DND-41 (cell line): Measurements from ENCODE around the gene TRIM29.
A peak's percentile ranks its signal among the peaks of the same experiment; 100 is the strongest.

Experiments
- ATAC-seq: fragments of 200-7000 bp; cut with Tn5 transposase; 3 replicates; pipeline ENCODE4 v1.9.1; 2021; ENCODE audit warnings: low read depth; ENCODE audit not compliant: insufficient read depth
- DNase-seq: peaks from one replicate; pipeline ENCODE4 v3.0.0-alpha.2; 2020
- H2AFZ ChIP-seq: 2 replicates; pipeline ENCODE4 v1.6.0; 2012; ENCODE audit warnings: low read depth, low read length
- H3K27ac ChIP-seq: 2 replicates; pipeline ENCODE4 v1.5.1; 2012; ENCODE audit warnings: low read length, inconsistent platforms
- H3K27me3 ChIP-seq: fragments of 200-600 bp; sonication (generic); 2 replicates; pipeline ENCODE4 v1.6.0; 2012; ENCODE audit warnings: low read length, mild to moderate bottlenecking, inconsistent platforms; ENCODE audit not compliant: insufficient read depth, poor library complexity
- H3K36me3 ChIP-seq: 2 replicates; pipeline ENCODE4 v1.5.1; 2012; ENCODE audit warnings: low read length, inconsistent platforms; ENCODE audit not compliant: insufficient read depth
- H3K4me1 ChIP-seq: 2 replicates; pipeline ENCODE4 v1.5.1; 2012; ENCODE audit warnings: mild to moderate bottlenecking, low read length; ENCODE audit not compliant: insufficient read depth
- H3K4me2 ChIP-seq: 2 replicates; pipeline ENCODE4 v1.6.0; 2012; ENCODE audit warnings: mild to moderate bottlenecking, moderate library complexity, low read length, inconsistent platforms; ENCODE audit not compliant: insufficient read depth
- H3K4me3 ChIP-seq, 2 experiments: fragments of 200-600 bp in 1 of 2; shearing (Covaris generic) in 1 of 2; 2 replicates each; pipeline ENCODE4 v1.5.1; 2012 to 2016; ENCODE audit warnings: inconsistent platforms in 2 of 2, low read length in 2 of 2, mild to moderate bottlenecking in 2 of 2, low read depth in 1 of 2, moderate library complexity in 1 of 2
- H3K79me2 ChIP-seq: 2 replicates; pipeline ENCODE4 v1.6.0; 2012; ENCODE audit warnings: low read length, inconsistent platforms; ENCODE audit not compliant: insufficient read depth
- H3K9ac ChIP-seq: 2 replicates; pipeline ENCODE4 v1.6.0; 2012; ENCODE audit warnings: low read depth, mild to moderate bottlenecking, inconsistent platforms, low read length, moderate library complexity
- H3K9me3 ChIP-seq: 2 replicates; pipeline ENCODE4 v1.5.1; 2012; ENCODE audit warnings: low read length, moderate library complexity, mild to moderate bottlenecking, inconsistent platforms; ENCODE audit not compliant: insufficient read depth, severe bottlenecking
- H4K20me1 ChIP-seq: 2 replicates; pipeline ENCODE4 v1.6.0; 2012; ENCODE audit warnings: low read length; ENCODE audit not compliant: insufficient read depth
- CTCF ChIP-seq: IDR thresholded peaks from 2 replicates; pipeline ENCODE4 v1.5.1; 2012; ENCODE audit warnings: borderline replicate concordance, low read length, moderate library complexity, mild to moderate bottlenecking; ENCODE audit not compliant: poor library complexity, severe bottlenecking; ENCODE audit errors: extremely low read depth
- EZH2 ChIP-seq: IDR thresholded peaks from 3 replicates; pipeline ENCODE4 v1.6.1; 2012; ENCODE audit warnings: borderline replicate concordance, low read depth, mild to moderate bottlenecking, moderate library complexity, low read length, inconsistent platforms; ENCODE audit not compliant: severe bottlenecking

The TRIM29 gene

GRCh38 chr11:120116966-120117365 is 20.9 kb downstream of the TRIM29 start:
- Histone ChIP-seq H3K9me3 (no peaks in the 10 kb centered on the region), H3K79me2 (no peaks in the 10 kb centered on the region), H4K20me1 (peaks cover 10% of the 10 kb centered on the region; the same call in 1 of the 2 replicates), H3K9ac (no peak overlapping the region), H3K4me3 (no peak overlapping the region), H3K4me1 (no peaks in the 10 kb centered on the region), H3K27ac (no peak overlapping the region), H3K4me2 (no peak overlapping the region), H3K36me3 (no peaks in the 10 kb centered on the region), H3K27me3 (peaks cover 11% of the 10 kb centered on the region), H2AFZ (no peak overlapping the region)
- no peak for DNase-seq
- ATAC-seq: no peak
- no peak for TF ChIP-seq CTCF
- TF ChIP-seq EZH2: no peak

GRCh38 chr11:120115272-120116000 is 22.5 kb downstream of the TRIM29 start:
- Histone ChIP-seq H3K4me1 (no peaks in the 10 kb centered on the region), H3K36me3 (no peaks in the 10 kb centered on the region), H3K27ac (no peak overlapping the region), H2AFZ (no peak overlapping the region), H3K4me2 (no peak overlapping the region), H3K4me3 (no peak overlapping the region), H3K27me3 (peaks cover 19% of the 10 kb centered on the region), H4K20me1 (peaks cover 14% of the 10 kb centered on the region; the same call in 1 of the 2 replicates), H3K9ac (no peak overlapping the region), H3K9me3 (no peaks in the 10 kb centered on the region), H3K79me2 (no peaks in the 10 kb centered on the region)
- no peak for ATAC-seq
- no peak for TF ChIP-seq CTCF
- no peak for TF ChIP-seq EZH2
- no peak for DNase-seq

GRCh38 chr11:120112174-120112796 is 25.6 kb downstream of the TRIM29 start:
- Histone ChIP-seq H3K4me3 (no peak overlapping the region), H4K20me1 (peaks cover 20% of the 10 kb centered on the region), H2AFZ (no peak overlapping the region), H3K4me2 (no peak overlapping the region), H3K79me2 (no peaks in the 10 kb centered on the region), H3K36me3 (no peaks in the 10 kb centered on the region), H3K9ac (no peak overlapping the region), H3K9me3 (no peaks in the 10 kb centered on the region), H3K4me1 (no peaks in the 10 kb centered on the region), H3K27ac (no peak overlapping the region), H3K27me3 (peaks cover 19% of the 10 kb centered on the region)
- no peak for TF ChIP-seq EZH2
- TF ChIP-seq CTCF: peak; percentile 7
- ATAC-seq (no peak), DNase-seq (no peak)
